CD4-positive, alpha-beta T cell treated with Interleukin-6 at 100 ng/mL for 8 hours (primary cell): ENCODE data around the gene HOXA10.

Experiments used
- DNase-seq: peaks from one replicate; pipeline ENCODE4 v3.0.0-alpha.2; 2020; ENCODE audit warnings: mixed read lengths, low spot score

The HOXA10 gene

GRCh38 chr7:27179030-27179429 lies 4.9 kb upstream of the HOXA10 start:
- DNase-seq: no peak

- DNase-seq: no peak
Measured at GRCh38 chr7:27178366-27178765, 4.2 kb upstream of the HOXA10 start.

- DNase-seq: no peak
Measured at GRCh38 chr7:27177795-27178320, 3.7 kb upstream of the HOXA10 start.

GRCh38 chr7:27176962-27177794 lies 3.1 kb upstream of the HOXA10 start:
- no peak for DNase-seq

GRCh38 chr7:27176524-27176845 lies 2.4 kb upstream of the HOXA10 start:
- no peak for DNase-seq

- DNase-seq: no peak
Measured at GRCh38 chr7:27175626-27176523, 1.8 kb upstream of the HOXA10 start.

GRCh38 chr7:27174874-27175625 lies 930 bp upstream of the HOXA10 start:
- no peak for DNase-seq

- DNase-seq: no peak
Measured at GRCh38 chr7:27173511-27173955, 587 bp downstream of the HOXA10 start.

- no peak for DNase-seq
Measured at GRCh38 chr7:27172823-27173510, 1.2 kb downstream of the HOXA10 start.

GRCh38 chr7:27172315-27172774 lies 1.8 kb downstream of the HOXA10 start:
- no peak for DNase-seq

GRCh38 chr7:27171637-27172314 lies 2.3 kb downstream of the HOXA10 start:
- DNase-seq: no peak

- DNase-seq: no peak
Measured at GRCh38 chr7:27171325-27171636, 2.8 kb downstream of the HOXA10 start.

- DNase-seq: no peak
Measured at GRCh38 chr7:27170426-27171324, 3.4 kb downstream of the HOXA10 start.

GRCh38 chr7:27169658-27170425 lies 4.3 kb downstream of the HOXA10 start:
- DNase-seq: no peak

GRCh38 chr7:27168265-27168947 lies 5.7 kb downstream of the HOXA10 start:
- no peak for DNase-seq

GRCh38 chr7:27167916-27168264 lies 6.2 kb downstream of the HOXA10 start:
- no peak for DNase-seq

GRCh38 chr7:27166531-27167505 lies 7.3 kb downstream of the HOXA10 start:
- no peak for DNase-seq
